ENCODE results near the gene SARS1. TPM values are rescaled to one million over a fixed set of nuclear protein-coding genes. Genes with fewer than 3 reads are reported as not detected.
A peak's percentile ranks its signal among the peaks of the same experiment; 100 is the strongest.

SARS1 gene
- total and polyA plus RNA-seq, 2 of the 13 experiments (the other 11 are each of a cell fraction or from before 2014, with no cell fraction given), result 103 to 134 TPM

GRCh38 chr1:109277434-109278204 is 63.9 kb downstream of the SARS1 start (continued):
- TF ChIP-seq E2F5 (CRISPR knock-in tag; conservative IDR thresholded peaks at IDR 0.05) (no peak), TEF (CRISPR knock-in tag; IDR thresholded peaks at IDR 0.05) (no peak), ZNF816 (CRISPR knock-in tag; IDR thresholded peaks at IDR 0.05; ENCODE audit: borderline replicate concordance) (no peak), ZNF678 (CRISPR knock-in tag; IDR thresholded peaks at IDR 0.05) (no peak), GZF1 (CRISPR knock-in tag; IDR thresholded peaks at IDR 0.05) (no peak), ZNF468 (CRISPR knock-in tag; IDR thresholded peaks at IDR 0.05) (no peak), ZNF331 (CRISPR knock-in tag; IDR thresholded peaks at IDR 0.05) (peak; percentile 78), SMARCE1 (IDR thresholded peaks at IDR 0.05; ENCODE audit: borderline replicate concordance) (no peak), ZSCAN20 (CRISPR knock-in tag; IDR thresholded peaks at IDR 0.05; ENCODE audit: borderline replicate concordance) (no peak), NRL (CRISPR knock-in tag; IDR thresholded peaks at IDR 0.05; ENCODE audit: borderline replicate concordance) (0 out of 2 replicates have a peak, but pooled peaks have one; percentile 80), IRF1 (CRISPR knock-in tag; IDR thresholded peaks at IDR 0.05; ENCODE audit: low read depth) (no peak), FOSL2 (CRISPR knock-in tag; IDR thresholded peaks at IDR 0.05) (peak; percentile 54; the same call in 1 of the 2 replicates), ZNF781 (CRISPR knock-in tag; IDR thresholded peaks at IDR 0.05; ENCODE audit: borderline replicate concordance, not compliant biosample characterization) (no peak), ZNF563 (CRISPR knock-in tag; IDR thresholded peaks at IDR 0.05) (peak; percentile 18; the same call in 1 of the 2 replicates), KDM5B (CRISPR knock-in tag; IDR thresholded peaks at IDR 0.05; ENCODE audit: borderline replicate concordance) (peak; percentile 54), ZNF513 (CRISPR knock-in tag; conservative IDR thresholded peaks at IDR 0.05) (no peak), SNAI1 (CRISPR knock-in tag; IDR thresholded peaks at IDR 0.05; ENCODE audit: borderline replicate concordance) (no peak), RCOR2 (CRISPR knock-in tag; IDR thresholded peaks at IDR 0.05) (no peak), ZNF883 (CRISPR knock-in tag; IDR thresholded peaks at IDR 0.05; ENCODE audit: not compliant biosample characterization) (peak; percentile 91), MZF1 (CRISPR knock-in tag; IDR thresholded peaks at IDR 0.05; ENCODE audit: borderline replicate concordance) (no peak), KAT2B (IDR thresholded peaks at IDR 0.05; ENCODE audit: borderline replicate concordance, low read depth, low read length) (no peak), BORCS8-MEF2B (CRISPR knock-in tag; IDR thresholded peaks at IDR 0.05) (peak; percentile 61; the same call in 1 of the 2 replicates), ZNF570 (CRISPR knock-in tag; IDR thresholded peaks at IDR 0.05; ENCODE audit: borderline replicate concordance) (no peak), SRSF1 (optimal IDR thresholded peaks at IDR 0.05; ENCODE audit: low read depth, low read length) (no peak)

All from HepG2 (cell line).